Esophagus mucosa (tissue), 1 donor: ENCODE measurements around the gene KRT39. TPM values are rescaled to one million over a fixed set of nuclear protein-coding genes. Genes with fewer than 3 reads are reported as not detected.

ENCODE experiments used
- ATAC-seq: fragments of 200-7000 bp; cut with Tn5 transposase; one replicate; pipeline ENCODE4 v1.9.1; 2020
- total RNA-seq: library from RNA; stranded (reverse); gene quantifications from one replicate; pipeline ENCODE4 v1.2.4, GENCODE V29; 2023
- donor health status: DM: yes; HTN: yes; CAD: no.

KRT39 gene
- total RNA-seq, 1 donor from 2014 or later: not detected

- ATAC-seq: no peak
Observed at GRCh38 chr17:40980117-40980516, 13.4 kb upstream of the KRT39 start.

GRCh38 chr17:40978575-40979151 lies 11.9 kb upstream of the KRT39 start:
- ATAC-seq: no peak

DNA sequence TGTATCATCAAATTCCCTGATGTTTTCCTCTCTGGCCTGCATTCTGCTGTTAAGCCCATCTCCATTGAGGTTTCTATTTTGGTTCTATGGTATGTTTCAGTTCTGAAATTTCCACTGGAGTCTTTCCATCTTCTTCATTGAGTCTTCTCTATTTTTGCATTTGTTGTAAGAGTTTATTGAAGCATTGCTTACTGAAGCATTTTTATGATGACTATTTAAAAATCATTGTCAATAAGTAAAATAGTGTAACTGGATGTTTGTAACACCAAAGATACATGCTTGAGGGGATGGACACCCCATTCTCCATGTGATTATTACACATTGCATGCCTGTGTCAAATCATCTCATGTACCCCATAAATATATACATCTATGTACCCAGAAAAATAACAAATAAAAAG lies 8.8 kb upstream of the KRT39 start:
- ATAC-seq: no peak

GRCh38 chr17:40974366-40974765 lies 7.6 kb upstream of the KRT39 start:
- no peak for ATAC-seq

GRCh38 chr17:40967582-40967981 lies 834 bp upstream of the KRT39 start:
- ATAC-seq: no peak

DNA sequence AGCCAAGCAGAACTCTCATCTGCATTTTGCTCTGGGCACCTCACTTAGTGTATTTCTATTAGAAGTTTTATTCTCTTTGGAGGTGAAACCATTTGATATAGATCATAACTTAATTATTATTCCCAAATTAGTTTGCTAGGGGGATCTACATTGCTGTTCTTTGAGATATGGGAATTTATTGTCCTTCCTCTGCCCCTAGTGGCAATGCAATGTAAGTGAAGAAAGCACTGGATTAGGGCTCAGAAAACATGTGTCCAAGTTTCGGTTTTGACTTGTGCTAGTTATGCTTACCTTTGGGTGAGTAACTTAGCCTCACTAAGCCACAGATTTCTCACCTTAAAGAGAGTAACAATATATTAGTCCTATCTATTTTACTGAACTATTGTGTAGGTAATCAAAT lies 2.9 kb downstream of the KRT39 start:
- ATAC-seq: peak; percentile 79

DNA sequence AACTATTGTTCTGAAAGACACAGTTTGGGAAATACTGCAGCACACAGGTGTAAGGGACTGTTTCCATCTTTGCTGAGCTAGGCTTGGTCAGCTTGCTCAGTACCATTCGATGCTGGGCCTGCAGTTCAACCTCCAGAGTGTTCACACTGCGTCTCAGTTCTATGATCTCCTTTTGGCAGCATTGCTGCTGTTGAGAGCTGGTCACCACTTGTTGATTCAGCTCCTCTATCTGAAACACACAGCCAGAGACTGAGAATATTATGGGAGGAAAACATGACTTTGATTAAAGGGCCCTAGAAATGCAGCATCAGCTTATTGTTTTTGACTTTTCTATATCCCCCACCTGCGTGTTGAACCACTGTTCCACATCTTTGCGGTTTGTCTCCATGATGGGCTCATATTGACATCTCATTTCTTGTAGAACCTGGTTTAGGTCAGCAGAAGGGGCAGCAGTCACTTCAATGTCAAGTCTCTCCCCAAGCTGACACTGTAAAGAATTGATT lies 4.6 kb downstream of the KRT39 start:
- ATAC-seq: no peak

- ATAC-seq: no peak
Observed at GRCh38 chr17:40961591-40961990, 5.2 kb downstream of the KRT39 start.

GRCh38 chr17:40960144-40960543 lies 6.6 kb downstream of the KRT39 start:
- no peak for ATAC-seq

DNA sequence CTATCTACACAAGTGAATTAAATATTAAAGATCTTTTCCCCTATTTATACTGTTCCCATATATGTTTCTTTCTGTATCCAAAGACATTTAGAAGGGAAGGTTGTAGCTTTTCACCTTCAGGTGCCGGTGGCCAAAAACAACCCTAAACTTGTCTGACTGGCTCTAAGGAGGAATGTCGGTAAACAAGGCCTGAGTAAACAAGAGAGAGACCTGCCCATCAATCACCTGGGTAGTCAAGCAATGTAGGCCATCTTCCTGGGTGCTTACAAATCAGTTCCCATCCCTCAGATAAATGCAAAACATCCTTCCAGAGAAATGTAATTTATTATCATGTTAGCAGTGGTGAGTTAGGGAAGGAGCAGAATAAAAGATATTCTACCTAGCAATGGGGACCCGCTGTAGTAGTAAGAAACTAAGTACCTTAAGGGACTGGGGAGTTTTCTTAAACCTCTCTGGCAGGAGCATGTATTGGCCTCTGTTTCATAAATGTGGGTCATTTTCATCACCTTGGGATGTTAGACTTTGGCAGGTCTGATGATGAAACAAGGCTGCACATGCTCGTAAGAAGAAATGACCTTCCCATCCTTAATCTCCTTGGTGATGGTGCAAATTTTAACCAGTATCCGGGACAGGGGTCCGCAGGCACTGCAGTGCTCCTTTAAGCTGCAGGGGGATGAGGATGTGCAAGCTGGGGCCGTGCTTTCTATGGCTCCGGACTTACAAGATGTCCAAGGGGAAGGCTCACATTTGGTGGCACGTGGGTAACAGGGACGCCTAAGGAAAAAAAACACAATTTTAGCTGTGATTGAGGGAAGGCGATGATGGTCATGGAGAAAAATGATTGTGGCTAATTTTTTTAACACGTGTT lies 8.4 kb downstream of the KRT39 start:
- peak; percentile 65 for ATAC-seq

DNA sequence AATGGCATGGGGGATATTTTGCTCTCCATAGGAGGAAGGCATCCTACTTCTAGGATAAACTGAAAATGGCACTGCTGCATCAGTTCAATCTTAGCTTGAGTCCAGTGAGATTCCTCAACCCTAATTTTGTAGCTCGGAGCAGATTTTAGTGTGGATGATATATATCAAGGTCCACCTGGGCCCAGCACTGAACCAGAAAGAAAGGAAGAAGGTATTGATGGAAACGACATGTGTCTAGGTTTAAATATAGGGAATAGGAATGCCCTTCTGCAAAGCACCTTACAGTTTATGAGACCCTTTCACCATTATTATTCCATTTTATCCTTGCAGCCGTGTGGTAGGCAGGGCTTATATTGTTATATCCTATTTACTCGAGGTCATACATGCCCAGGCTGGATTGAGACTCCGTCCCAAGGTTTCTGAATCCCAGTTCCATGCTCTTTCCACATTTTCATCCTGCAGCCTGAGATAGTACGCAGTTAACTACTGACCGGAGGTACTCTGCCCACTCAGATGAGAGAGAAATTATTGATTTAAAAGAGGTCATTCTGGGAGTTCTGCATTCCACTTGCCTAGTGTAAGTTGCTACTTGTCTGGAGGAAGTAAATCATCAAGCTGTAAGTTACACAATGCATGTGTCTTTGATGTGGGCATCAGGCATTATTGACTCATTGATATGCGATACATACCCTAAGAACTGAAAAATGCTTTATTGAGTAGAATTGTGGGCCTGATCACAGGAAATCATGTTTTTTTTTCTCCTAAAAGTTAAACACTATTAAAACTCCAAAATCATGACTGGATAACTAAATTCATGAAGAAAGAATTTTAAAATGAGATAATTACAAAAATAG lies 10.1 kb downstream of the KRT39 start:
- peak; percentile 35 for ATAC-seq

DNA sequence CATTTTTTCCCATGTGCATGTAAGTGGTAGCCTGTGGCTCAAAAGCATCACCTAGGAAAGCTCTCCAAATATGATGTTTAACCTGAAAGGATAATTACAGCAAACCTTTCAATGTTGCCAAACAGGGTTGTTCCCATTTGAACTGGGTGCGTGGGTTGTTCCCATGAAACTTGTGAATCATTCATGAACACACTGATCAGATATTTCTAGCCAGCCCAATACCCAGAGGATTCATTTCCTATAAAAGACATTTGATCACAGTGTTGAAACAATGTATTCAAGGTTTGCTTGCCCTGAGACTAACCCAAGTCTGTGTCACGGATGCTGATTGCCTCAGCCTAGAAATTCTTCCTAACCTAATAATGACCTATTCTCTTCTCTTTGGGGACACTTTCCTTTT lies 12.9 kb downstream of the KRT39 start:
- ATAC-seq: peak; percentile 84

DNA sequence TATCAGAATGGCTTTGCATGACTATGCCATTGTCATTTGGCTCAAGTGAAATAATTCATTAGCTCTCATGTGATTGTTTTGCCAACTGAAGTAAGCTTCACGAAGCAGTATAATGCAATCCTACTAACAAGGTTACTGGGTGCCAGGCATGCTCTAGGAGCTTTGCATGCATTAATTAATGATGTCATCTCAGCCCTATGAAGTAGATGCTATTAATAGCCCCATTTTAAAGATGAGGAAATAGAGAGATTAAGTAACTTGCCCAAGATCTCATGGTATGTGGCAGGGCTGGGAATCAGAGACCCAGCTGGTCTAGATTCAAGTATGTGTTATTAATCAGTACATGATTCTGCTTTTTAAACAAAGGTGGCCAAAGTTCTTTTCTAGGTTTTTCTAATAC lies 14.1 kb downstream of the KRT39 start:
- peak; percentile 89 for ATAC-seq

DNA sequence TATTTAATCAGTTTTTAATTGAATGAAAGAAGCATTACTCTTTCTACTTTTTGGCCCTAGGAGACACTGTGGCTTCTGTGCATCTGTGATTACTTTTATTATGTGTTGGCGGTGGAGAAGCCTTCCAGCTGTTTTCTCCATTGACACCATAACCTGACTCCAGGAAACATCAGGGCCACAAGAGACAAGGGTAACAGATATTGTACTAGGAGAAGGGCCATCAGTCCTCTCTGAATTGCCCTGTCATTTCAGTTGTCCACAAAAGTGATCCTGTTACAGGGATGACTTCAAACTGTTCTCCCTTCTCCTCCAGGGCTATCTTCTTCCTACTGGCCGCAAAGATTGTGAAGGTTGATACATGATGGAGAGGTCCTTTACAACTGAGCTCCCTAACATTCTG lies 14.6 kb downstream of the KRT39 start:
- no peak for ATAC-seq

- ATAC-seq: no peak
Observed at GRCh38 chr17:40951011-40951622, 15.6 kb downstream of the KRT39 start.

- ATAC-seq: no peak
Observed at GRCh38 chr17:40950176-40950575, 16.6 kb downstream of the KRT39 start.

GRCh38 chr17:40949418-40949817 lies 17.3 kb downstream of the KRT39 start:
- no peak for ATAC-seq

DNA sequence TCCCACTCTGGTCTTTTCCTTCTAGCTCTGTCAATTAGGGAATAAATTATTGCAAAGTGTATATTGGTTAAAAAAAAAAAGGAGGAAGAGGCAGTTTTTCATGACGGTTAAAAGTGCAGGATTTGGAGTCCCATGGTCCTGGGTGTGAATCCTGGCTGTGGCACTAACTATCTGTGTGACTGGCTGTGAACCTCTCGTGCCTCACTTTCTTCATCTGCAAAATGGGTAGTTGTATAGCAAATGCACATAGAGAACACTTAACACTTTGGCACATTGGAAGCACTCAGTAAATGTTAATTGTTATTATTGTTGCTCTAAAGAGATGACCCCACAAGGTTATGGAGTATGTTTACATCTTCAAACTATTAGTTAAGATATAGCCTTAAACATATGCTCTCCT lies 18.8 kb downstream of the KRT39 start:
- ATAC-seq: no peak

- ATAC-seq: no peak
Observed at GRCh38 chr17:40945414-40945813, 21.3 kb downstream of the KRT39 start.

DNA sequence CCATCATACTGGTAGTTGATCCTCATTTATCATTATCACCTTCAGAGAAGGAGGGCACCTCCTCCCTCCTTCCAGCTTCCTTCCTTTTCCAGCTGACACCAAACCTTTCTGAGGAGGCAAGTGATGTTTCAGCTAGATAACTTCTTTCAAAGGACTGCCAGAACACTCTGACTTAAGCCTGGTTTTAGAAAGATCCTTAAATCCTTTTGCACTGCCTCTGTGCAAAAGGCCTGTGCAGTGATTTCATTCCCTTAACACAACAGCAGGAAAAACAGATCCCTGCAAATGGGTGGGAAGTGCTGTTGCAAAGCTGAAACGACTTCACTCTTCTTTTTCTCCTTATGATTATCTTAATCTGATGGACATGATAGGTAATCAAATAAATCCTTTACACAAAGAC lies 22.2 kb downstream of the KRT39 start:
- no peak for ATAC-seq

DNA sequence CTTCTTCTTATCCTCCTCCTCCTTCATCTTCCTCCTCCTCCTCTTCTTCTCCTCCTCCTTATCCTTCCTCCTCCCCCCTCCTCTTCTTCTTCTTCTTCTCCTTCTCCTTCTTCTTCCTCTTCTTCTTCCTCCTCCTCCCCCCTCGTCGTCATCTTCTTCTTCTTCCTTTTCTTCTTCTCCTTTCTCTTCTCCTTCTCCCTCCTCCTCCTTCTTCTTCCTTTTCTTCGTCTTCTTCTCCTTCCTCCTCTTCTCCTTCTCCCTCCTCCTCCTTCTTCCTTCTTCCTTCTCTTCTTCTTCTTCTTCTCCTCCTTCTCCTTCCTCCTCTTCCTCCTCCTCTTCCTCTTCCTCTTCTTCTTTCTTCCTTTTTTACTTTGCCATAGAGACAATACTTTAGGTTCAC lies 24.2 kb downstream of the KRT39 start:
- no peak for ATAC-seq

DNA sequence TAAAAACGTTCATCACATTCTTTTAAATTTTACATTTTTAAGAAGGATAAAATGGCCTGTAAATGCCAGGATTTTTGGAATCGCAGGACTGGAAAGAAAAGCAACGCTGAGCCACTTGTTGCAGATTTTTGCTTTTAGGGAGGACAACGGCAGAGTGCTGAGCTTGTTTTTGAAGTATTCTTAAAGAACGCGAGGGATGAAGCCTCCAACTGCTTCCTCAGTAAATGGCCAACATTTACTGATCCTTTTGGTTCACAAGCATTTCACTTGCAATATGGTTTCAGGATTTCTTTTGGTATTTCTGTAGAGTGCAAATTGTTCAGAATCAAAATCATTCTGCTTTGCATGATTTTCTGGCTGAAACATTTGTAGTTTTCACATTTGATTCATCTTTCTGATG lies 26.5 kb downstream of the KRT39 start:
- ATAC-seq: no peak

DNA sequence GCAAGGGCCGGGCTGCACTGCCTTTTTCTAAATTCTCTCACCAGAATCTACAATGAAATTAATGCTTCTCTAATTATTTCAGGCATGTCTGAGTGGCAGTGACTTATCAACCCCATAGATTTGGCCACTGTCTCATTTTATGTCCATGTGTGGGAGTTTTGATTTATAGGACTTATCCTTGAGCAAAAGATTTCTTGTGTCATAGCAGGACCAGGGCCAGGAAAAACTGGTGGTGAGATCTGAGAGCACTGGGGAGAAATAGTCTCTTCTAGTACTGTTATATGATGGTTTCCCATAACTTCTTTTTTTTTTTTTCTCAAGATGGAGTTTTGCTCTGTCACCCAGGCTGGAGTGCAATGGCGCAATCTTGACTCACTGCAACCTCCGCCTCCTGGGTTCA lies 27.8 kb downstream of the KRT39 start:
- ATAC-seq: no peak
